Cardiac fibroblast (primary cell): ENCODE results near the gene USP25.

Source experiments
- DNase-seq, 2 donors: peaks; one replicate each; pipeline versions ENCODE4 v3.0.0 to v3.0.0-alpha.2; 2010; ENCODE audit warnings: low read depth in 2 of 2
- H3K4me3 ChIP-seq, 2 donors: replicated peaks in 1 of 2; 1 replicate in 1 of 2; 2 replicates in 1 of 2; pipeline ENCODE4 v1.5.1; 2011; ENCODE audit warnings: low read depth in 2 of 2, low read length in 2 of 2, mild to moderate bottlenecking in 2 of 2, moderate library complexity in 1 of 2
- CTCF ChIP-seq: IDR thresholded peaks from one replicate; pipeline ENCODE4 v1.5.1; 2011; ENCODE audit warnings: low read depth, mild to moderate bottlenecking, low read length, inconsistent platforms

The USP25 gene

DNA sequence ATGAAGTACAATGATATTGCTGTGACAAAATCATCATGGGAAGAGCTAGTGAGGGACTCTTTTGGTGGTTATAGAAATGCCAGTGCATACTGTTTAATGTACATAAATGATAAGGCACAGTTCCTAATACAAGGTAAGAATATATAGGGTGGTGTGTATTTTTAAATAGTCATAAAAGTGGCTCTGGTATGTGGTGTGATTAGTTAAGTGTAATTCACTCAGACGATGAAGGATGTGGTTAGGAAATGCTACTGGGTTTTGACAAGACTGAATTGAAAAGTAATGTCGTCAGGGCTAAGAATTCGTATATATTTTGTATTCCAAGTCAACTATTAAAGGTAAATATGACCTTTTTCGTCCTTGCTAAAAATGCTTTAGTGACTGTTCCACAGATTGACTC, 101.7 kb downstream of the USP25 start:
- TF ChIP-seq CTCF = no peak

GRCh38 chr21:15837645-15838044, 107.9 kb downstream of the USP25 start:
- DNase-seq = peak; percentile 56 to 74
- TF ChIP-seq CTCF = no peak
- no peak overlapping the region for H3K4me3 ChIP-seq

More for the DNA sequence above, 101.7 kb downstream of the USP25 start:
- no peak for DNase-seq
- H3K4me3 ChIP-seq = no peak overlapping the region

DNA sequence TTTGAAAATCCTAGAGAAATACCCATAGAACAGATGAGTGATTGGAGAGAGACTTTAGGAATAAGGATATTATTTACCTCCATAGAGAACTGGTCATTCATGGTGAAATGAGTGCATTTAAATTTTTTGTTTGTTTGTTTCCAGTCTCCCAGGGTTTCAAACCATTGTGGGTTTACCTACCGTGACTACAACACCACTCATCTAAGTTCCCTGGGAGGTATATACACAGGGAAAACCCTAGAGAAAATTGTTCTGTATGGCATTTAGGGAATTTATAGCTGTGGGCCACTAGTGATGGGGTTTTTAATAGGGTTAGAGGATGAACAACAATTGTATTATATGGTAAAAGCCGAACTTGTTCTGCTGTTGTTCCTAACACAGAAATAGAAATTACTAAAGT, 109.2 kb downstream of the USP25 start:
- DNase-seq = peak in 1 of 2 donors; percentile 40
- no peak for TF ChIP-seq CTCF
- no peak overlapping the region for H3K4me3 ChIP-seq

DNA sequence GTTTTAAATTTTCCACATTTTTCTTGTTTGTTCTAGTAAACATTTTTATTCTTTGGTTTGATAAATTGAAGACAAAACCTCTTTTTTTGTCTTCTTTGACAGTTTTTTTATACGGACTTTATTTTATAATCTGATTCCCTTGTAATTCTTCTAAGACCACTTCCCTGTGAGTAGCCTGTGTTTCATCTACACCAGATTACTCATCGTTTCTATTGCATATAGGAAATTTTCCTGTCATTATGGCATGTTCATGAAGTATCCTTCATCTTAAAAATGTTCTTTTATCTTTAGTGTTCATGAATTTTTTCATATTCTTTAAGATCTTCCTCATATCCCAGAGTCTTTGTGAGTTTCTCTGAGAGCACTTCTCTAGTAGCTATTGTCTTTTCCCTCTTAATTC, 109.8 kb downstream of the USP25 start:
- TF ChIP-seq CTCF = no peak
- peak in 1 of 2 donors; percentile 54 for DNase-seq
- no peak overlapping the region for H3K4me3 ChIP-seq

GRCh38 chr21:15840406-15840805, 110.6 kb downstream of the USP25 start:
- no peak for TF ChIP-seq CTCF
- H3K4me3 ChIP-seq = no peak overlapping the region
- no peak for DNase-seq

DNA sequence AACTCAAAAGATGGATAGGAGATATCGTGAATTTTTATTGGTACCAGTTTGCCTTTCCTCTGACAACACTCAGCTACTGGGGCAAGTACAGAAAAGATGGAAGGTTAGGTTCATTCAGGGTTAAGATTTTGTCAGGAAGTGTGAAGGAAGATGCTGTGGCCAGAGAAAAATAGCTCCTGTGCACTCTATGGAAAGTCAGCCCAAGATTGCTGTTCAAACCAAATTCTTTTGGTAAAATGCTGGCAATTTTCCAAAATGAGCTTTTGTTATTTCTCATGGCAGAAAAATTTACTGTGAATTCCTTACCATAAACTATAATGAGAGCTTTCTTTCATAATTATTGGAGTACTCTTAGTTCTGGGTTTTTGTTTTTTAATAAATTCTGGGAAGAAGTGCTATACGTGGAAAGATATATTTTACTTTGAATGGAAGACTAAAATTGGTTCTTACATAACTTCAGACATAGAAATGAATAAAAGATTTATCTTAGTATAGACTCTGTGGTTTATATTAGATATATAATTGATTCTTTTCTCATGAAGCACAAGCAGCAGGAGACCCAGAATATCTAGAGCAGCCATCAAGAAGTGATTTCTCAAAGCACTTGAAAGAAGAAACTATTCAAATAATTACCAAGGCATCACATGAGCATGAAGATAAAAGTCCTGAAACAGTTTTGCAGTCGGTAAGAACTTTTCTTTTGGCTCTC, 112.2 kb downstream of the USP25 start:
- no peak for TF ChIP-seq CTCF
- peak; percentile 79 to 83 for DNase-seq
- H3K4me3 ChIP-seq = no peak overlapping the region

DNA sequence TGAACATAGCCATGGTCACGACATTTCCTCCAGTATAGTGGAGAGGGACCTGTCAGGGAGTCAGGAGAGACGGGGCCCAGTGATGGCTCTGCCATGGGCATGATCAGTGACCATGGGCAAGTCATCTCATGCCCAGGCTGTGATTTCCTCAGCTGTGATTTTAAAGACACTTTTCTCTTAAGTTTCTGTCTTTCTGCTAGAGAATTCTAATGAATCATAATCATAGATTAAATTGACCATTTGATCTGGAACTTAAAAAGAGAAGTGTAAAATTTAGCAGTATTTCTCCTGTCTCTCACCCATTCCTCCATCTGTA, 112.7 kb downstream of the USP25 start:
- H3K4me3 ChIP-seq = no peak overlapping the region
- DNase-seq = no peak
- no peak for TF ChIP-seq CTCF
